Smooth muscle cell of the umbilical artery (primary cell): Measurements from ENCODE around the gene PITPNM1. TPM values are rescaled to one million over a fixed set of nuclear protein-coding genes. Genes with fewer than 3 reads are reported as not detected.

Source experiments
- total RNA-seq: library from RNA; depleted of rRNA; stranded (reverse); fragments of >200 nt; gene quantifications from 2 replicates; pipeline ENCODE4 v1.2.3, GENCODE V29; 2014

The PITPNM1 gene
- 17.8 and 31.0 TPM in 2 replicates for total RNA-seq

GRCh38 chr11:67504950-67505581 is at the start of gene PITPNM1:
Gene PITPNM1 (minus strand): TSS chr11:67505363. CDS start chr11:67504180, 1,183 bp downstream.

DNA sequence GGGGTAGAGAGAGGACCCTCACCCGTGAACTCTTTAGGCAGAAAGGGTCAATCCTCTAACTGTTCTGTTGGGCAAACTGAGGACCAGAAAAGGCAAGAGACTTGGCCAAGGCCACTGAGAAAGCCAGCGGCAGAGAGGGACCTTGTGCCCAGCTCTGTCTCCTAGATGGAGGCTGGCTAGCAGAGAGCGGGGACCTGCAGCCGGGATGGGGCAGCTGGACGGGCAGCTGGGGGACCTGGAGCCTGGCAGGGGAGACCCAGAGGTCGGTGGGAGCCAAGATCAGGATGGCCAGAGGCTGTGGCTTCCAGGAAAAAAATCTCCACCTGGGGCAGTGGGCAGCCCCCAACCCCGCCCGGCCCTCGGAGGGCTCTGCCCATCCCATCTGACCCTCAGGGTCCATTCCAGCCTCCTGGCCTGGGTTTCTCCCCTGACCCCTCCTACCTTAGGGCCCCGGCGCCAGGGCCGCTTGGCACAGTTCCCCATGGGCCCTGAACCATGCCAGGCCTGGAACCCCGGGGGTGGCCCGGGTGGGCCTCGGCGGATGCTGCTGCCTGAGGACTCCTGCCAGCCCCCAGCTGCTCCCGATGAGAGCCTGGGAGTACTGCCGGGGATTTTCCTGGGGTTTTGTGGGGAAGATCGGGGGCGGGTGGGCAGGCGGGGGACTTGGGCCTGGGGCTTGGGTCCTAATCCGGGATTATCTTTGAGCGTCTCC is 17.8 kb upstream of the PITPNM1 start, which contains the start of gene CABP2:
Gene CABP2 (minus strand): TSS at position 603 of the 712 bp plus-strand sequence. CDS start 120 bp downstream, at position 483.

GRCh38 chr11:67507864-67508485 is 2.8 kb upstream of the PITPNM1 start, which contains the start of gene CDK2AP2:
Gene CDK2AP2 (minus strand): TSS chr11:67508162. CDS start chr11:67508082, 80 bp downstream.

GRCh38 chr11:67482827-67483798 is 22.1 kb downstream of the PITPNM1 start, which contains the start of gene AIP:
Gene AIP (plus strand): TSS chr11:67483026. CDS start chr11:67483159, 133 bp downstream.

GRCh38 chr11:67468759-67469507 is 36.2 kb downstream of the PITPNM1 start, which contains the start of gene TMEM134:
Gene TMEM134 (minus strand): TSS chr11:67469251. CDS start chr11:67469192, 59 bp downstream.

GRCh38 chr11:67455054-67455453 is 50.1 kb downstream of the PITPNM1 start, which contains the start of gene CABP4:
Gene CABP4 (plus strand): TSS chr11:67455354. CDS start chr11:67455424, 70 bp downstream.

GRCh38 chr11:67452141-67452952 is 52.8 kb downstream of the PITPNM1 start, which contains the start of gene GPR152:
Gene GPR152 (minus strand): TSS chr11:67452729. CDS start chr11:67452724, 5 bp downstream.

Other genes with a start within 250 kb of the PITPNM1 start
- gene GRK2, start 238.9 kb downstream of the PITPNM1 start, total RNA-seq = 24.6 and 33.1 TPM in 2 replicates
- gene ANKRD13D, start 216.1 kb downstream of the PITPNM1 start, total RNA-seq = 39.8 and 50.2 TPM in 2 replicates
- gene SSH3, start 201.8 kb downstream of the PITPNM1 start, total RNA-seq = 13.1 and 18.6 TPM in 2 replicates
- 44.2 and 48.7 TPM in 2 replicates for gene POLD4, start 151.8 kb downstream of the PITPNM1 start, total RNA-seq
- gene CLCF1, start 131.8 kb downstream of the PITPNM1 start, total RNA-seq = 1.8 and 4.2 TPM in 2 replicates
- 5.2 and 7.4 TPM in 2 replicates for gene RAD9A, start 113.4 kb downstream of the PITPNM1 start, total RNA-seq
- gene PPP1CA, start 103.5 kb downstream of the PITPNM1 start, total RNA-seq = 92.3 and 121 TPM in 2 replicates
- gene TBC1D10C, start 101.3 kb downstream of the PITPNM1 start, total RNA-seq = not detected in 2 replicates
- gene CARNS1, start 89.7 kb downstream of the PITPNM1 start, total RNA-seq = 0.30 and 0.51 TPM in 2 replicates
- gene RPS6KB2, start 76.9 kb downstream of the PITPNM1 start, total RNA-seq = 34.6 and 38.0 TPM in 2 replicates
- gene PTPRCAP, start 67.7 kb downstream of the PITPNM1 start, total RNA-seq = 0.42 TPM in 1 of 2 replicates, not detected in the other
- 123 and 144 TPM in 2 replicates for gene CORO1B, start 61.9 kb downstream of the PITPNM1 start, total RNA-seq
- gene GPR152, start 52.6 kb downstream of the PITPNM1 start, total RNA-seq = not detected in 2 replicates
- gene CABP4, start 50.0 kb downstream of the PITPNM1 start, total RNA-seq = not detected in 2 replicates
- gene TMEM134, start 36.1 kb downstream of the PITPNM1 start, total RNA-seq = 38.1 and 38.6 TPM in 2 replicates
- gene AIP, start 22.3 kb downstream of the PITPNM1 start, total RNA-seq = 51.1 and 80.2 TPM in 2 replicates
- gene CDK2AP2, start 2.8 kb upstream of the PITPNM1 start, total RNA-seq = 18.4 and 25.8 TPM in 2 replicates
- gene CABP2, start 18.1 kb upstream of the PITPNM1 start, total RNA-seq = not detected in 2 replicates
- 647 and 1,272 TPM in 2 replicates for gene GSTP1, start 78.4 kb upstream of the PITPNM1 start, total RNA-seq
- gene NDUFV1, start 101.6 kb upstream of the PITPNM1 start, total RNA-seq = 127 and 147 TPM in 2 replicates
- gene NUDT8, start 124.6 kb upstream of the PITPNM1 start, total RNA-seq = 4.5 and 5.3 TPM in 2 replicates
- not detected in 2 replicates for gene TBX10, start 134.4 kb upstream of the PITPNM1 start, total RNA-seq
- gene ACY3, start 145.4 kb upstream of the PITPNM1 start, total RNA-seq = not detected in 2 replicates
- not detected in 2 replicates for gene ALDH3B2, start 169.3 kb upstream of the PITPNM1 start, total RNA-seq